Hematopoietic multipotent progenitor cell treated with erythropoietin and hydrocortisone succinate and interleukin-3 and kit ligand, for 8 days (in vitro differentiated cells): Measurements from ENCODE around the gene NRCAM.
A peak's percentile ranks its signal among the peaks of the same experiment; 100 is the strongest.

Source experiments
- DNase-seq: peaks from one replicate; pipeline ENCODE4 v3.0.0-alpha.2; 2015

NRCAM gene

DNA sequence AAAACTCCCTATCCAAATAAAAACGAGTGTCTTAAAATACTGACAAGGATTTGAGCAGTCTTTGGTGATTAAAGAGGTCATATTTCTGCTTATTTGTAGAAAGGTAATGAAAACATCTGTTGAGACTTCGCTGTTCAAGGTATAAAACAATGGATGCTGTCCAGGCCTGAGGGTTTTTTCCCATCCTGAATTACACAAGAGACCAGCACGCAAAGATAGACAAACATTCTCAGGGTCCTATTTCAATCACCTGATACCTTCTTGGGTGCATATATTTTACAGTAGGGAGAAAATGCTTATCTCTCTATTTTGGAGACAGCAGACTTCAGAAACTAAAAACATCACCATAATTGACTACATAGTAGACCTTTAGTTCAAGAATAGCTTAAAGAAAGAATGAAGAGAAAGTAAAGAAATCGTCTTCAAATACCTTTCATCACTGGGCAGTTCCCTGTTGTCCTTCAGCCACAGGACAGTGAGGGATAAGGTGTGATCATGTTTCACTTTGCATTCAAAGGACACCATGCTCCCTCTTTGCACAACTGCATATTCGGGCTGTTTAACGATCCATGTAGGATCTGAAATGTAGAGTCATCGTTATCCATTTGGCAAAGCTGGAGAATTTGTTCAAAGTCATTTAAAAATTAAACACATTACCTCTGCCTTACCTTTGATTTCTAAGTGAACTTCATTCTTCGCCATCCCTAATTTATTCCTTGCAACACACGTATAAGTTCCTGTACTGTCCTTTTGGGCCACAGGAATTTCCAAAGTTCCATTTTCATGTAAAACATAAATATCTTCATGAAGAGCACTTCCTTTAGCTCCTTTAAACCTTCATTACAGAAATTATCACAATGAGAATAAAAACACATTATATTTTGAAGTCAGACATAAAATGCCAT, 262.4 kb downstream of the NRCAM start:
- DNase-seq, result no peak

DNA sequence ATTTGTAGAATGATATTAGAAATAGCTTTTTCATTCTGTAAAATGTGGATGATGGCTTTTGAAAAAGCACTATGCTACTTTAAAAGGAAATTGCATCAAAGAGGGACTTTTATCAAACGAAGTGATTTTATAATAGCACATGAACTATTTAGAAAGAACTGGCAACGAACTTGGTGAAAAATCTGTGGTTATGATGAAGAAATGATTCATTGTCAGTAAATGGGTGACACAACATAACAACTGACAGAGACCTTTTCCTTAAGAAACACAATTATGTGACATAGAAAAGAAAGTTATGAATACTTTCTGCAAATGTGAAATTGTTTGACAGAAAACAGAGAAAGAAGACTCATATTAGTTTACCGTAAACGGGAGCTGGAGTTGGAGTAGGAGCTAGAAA, 265.3 kb downstream of the NRCAM start:
- no peak for DNase-seq

DNA sequence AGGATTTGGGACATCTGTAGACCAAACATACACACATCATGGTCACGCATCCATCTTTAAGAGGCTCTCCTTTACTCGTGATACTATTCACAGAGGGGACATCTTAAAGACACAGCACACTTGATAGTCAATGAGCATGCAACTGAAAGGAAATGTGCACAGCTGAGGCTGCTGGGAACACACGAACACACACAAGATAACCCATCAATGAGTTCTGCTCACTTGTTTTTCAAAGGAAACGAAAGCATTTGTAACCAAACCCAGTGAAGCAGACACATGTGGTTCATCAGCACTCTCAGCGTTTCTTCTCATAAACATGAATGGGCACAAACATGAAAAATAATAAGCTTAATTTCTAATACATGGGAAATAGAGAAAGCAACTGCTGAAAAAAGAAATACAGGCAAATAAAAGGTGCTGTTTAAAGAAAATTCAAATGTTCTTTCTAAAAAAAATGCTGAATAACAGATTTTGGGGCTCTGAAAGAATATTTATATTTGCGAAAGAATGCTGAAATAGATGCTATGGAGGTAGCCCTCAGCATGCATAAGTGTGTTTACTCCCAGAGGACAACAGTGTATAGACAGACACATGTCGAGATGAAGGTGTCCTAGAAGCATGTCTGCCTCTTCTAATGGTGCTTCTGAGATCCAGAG, 266.4 kb downstream of the NRCAM start:
- no peak for DNase-seq

DNA sequence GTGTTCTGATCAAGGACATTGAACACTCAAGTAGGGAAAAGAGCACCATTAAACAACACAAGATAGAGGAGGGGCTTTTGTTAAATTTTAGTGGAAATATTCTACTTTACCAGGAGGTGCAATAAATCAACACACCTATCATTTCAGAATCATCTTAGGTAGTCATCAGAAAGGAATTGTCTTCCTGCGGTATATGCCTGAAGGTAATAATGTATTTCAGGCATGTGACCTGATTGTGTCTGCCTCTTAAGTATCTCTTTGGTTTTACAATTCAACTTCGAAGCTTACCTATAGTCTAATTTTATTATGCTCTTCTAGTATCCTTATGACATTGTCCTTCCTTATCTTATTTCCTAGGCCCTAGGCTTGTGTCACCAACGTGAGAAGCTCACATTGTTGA, 267.5 kb downstream of the NRCAM start:
- no peak for DNase-seq

DNA sequence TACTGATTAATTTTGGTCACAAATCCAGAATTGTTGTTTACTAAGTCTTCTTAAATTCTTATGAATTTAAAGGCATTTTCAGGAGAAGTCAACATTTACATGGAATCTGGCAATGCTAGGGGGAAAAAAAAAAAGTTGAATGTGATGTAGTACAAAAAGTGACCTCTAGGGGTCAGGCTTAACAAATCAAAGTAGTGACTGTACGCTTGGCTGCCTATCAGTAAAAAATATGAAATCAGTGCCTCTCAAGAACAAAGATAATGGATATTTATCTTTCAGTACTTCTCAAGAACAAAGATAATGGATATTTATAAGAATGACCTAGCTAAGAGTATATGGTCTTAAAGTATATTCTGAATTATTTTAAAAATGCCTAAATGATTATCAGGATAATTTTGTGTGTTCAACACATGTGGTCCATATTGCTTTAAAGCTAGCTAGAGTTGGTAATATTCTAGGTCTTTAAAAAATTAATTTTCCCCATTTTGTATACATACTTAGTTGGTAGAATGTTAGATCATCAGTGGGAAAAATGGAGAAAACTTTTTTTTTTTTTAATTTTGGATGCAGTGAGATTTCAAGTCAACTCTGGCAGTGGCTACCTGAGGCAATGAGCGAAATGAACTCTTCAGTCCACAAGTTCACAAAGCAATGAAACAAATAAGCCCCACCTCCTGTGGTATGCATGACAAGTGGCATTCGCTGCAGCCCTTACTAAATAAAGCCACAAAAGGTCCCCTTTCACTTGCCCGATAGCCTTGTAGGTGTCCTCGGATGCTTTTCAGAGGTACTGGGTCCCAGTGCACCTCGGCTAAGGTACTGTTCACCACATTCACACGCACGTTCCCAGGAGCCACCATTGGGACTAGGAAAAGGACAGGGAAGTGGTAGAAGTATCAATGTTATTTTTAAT, 274.9 kb downstream of the NRCAM start:
- DNase-seq, result peak; percentile 58

DNA sequence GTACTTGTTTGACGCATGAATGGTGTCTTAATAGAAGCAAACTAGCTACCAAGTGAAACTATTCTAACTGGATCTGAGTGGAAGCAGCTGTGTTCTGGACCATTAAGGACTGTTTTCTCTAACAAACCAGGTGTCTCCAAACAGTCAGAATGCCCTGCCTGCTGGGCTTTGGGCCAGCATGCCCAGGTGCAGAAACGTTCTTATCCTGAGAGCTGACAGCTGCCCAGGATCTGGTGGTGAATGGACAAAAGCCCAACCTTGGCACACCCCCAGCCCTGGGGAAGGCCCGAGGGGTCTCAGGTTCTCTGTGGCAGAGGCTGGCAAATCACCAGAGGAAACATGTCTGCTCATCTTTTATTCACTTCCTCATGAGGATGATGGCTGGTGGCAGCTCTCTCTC, 277.8 kb downstream of the NRCAM start:
- DNase-seq, result no peak

DNA sequence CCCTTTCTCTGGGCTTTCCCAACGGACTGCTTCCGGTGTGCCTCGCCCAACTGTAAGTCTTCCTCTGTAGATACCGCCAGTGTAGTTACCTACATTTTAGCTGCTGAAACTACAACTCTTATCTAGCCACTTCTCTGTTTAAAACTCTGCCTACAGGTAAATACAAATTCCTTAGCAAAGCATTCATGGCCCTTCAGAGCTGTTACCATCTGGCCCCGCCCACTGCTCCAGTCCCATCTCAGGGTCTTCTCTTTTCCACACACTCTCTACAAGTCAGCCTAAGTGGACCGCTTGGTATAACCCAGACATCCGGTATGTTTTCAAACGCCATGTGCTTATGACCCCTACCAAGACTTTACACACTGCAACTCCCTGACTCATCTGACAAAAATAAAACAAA, 285.1 kb downstream of the NRCAM start:
- DNase-seq, result no peak

DNA sequence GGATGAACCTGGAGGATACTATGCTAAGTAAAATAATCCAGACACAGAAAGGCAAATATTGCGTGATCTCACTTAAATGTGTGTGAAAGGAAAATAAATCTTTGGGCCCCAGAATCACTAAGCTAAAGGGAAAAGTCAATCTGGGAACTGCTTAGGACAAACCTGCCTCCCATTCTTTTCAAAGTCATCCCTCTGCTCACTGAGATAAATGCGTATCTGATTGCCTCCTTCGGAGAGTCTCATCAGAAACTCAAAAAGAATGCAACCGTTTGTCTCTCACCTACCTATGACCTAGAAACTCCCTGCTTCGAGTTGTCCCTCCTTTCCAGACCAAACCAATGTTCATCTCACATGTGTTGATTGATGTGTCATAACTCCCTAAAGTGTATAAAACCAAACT, 286.0 kb downstream of the NRCAM start:
- DNase-seq, result no peak

DNA sequence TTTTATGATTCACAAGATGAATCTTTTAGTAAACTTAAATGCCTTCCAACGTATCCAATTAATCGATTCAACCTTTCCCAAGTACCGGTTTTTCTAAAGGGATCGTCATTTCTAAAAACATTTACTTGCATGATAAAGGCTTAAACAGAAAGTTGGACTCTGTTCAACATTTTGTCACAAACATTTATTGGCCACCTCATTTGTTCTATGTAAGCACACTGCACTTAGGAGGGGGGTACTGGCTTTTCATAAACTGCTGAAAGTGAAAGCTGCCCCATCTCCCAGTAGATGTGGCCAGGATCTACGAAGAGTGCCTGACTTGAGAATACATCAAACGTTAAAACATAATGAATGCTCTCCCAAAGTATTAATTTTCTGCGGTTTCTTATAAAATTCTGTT, 288.8 kb downstream of the NRCAM start:
- no peak for DNase-seq

DNA sequence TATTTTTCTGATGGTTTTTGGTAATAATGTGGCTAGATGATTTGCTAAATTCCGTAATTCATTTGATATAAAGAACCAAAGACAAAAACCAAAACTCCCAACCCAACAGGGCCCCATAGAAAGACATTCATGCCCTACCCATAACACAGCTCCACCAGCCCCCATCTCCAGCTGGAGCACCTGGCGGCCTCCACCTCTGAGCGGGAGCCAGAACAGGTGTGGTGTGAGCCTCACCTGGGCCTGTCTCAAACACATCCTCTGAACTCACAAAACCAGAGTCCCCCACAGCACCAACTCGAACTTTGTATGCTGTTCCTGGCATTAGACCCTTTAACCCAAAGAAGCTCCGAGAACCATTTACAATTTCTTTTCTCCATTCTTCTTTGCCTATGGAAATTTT, 289.5 kb downstream of the NRCAM start:
- no peak for DNase-seq

DNA sequence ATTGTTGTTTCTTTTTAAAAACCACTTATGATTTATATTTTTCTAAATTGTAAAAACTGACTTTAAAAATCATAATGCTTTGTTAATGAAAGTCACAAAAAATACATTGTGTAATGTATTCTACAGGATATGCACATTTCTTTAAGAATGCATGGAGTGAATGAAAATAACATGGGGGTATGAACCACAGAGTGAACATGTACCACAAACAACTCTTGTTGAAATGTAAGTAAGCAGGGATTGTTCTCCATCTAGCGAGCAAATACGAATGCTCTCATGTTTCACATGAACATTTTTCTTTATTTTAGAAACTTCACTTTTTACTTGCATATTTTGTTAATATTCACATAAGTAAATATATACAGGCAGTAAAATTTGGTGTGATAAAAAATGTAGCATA, 290.5 kb downstream of the NRCAM start:
- no peak for DNase-seq

DNA sequence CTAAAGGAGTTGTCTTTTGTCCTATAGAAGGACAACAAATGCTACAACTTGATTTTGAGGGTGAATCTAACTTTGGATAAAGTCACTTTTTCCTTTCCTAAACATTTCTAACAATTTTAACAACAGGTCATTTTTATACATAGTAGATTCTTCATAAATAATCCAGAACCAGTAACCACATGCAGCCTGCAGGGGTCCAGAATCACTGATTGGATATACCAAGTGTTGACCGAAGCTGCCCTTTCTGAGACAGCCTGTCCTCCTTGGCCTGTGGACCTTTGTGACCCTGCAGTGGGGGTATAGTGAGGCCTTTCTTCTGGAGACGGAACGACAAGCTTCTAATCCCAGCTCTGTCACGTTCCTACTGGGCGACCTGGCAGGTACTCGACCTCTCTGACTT, 291.3 kb downstream of the NRCAM start:
- no peak for DNase-seq

DNA sequence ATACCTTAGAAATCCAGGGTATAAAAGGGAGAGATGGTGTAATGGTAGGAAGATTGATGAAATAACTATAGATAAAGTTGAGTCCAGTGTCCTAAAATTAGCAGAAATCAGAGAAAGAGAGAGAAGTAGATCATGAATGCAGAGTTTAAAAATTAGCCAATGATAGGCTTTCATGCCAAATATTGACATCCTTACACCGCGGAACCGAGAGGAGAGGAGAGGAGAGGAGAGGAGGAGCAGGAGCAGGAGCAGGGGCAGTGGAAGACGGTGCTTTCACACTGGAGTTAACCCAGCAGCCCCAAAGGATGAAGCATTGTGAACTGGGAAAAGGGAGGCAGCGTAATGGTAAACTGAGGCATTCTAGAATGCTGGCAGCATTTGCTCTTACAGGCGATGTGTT, 291.9 kb downstream of the NRCAM start:
- no peak for DNase-seq

DNA sequence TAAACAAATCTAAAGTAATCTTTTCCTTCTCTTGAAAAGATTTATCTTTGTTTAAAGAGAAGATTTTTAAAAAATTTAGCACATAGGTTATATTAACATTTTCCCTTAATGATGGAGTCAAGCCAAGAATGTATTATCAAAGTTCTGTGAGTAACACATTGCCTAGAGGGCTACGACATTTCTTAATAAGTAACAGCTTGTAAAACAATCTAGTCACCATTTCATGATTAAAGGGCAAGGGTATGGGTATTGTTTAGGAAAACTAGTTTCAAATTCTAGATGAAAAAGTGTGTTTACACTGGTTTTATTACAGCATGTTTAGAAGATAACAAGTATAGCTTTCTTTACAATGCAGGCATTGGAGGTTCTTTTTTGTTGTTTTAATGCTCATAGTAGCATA, 297.5 kb downstream of the NRCAM start:
- no peak for DNase-seq

DNA sequence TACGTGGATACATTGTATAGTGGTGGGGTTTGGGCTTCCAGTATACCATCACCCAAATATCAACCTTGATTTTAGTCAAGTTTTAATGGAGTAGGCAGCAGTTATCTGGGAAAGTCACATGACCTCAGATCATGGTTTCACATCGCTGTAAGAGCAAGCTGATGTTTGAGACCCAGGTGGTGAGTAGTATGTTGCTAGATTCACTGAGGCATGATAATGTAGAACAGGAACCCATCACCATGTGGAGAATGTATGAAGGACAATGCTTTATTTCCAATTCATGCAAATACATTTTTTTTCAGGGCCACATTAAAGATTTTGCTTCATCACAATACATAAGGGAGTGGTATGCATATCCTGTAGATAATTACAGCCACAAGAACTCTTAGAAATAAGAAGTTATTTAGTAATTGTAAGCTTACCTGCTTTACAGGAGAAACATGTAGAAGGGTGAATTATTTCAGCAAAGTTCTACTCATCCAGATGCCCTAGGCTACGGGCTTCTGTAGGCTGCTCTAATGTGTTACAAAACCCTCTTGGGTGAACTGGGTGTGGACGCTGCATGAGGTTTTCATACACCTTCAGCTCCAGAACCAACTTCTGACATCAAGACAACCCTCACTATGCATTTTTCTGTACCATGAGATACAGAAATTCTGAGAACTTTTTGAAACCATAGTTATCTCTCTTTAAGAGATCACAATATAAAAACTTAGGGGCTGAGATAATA, 298.5 kb downstream of the NRCAM start:
- DNase-seq, result no peak

DNA sequence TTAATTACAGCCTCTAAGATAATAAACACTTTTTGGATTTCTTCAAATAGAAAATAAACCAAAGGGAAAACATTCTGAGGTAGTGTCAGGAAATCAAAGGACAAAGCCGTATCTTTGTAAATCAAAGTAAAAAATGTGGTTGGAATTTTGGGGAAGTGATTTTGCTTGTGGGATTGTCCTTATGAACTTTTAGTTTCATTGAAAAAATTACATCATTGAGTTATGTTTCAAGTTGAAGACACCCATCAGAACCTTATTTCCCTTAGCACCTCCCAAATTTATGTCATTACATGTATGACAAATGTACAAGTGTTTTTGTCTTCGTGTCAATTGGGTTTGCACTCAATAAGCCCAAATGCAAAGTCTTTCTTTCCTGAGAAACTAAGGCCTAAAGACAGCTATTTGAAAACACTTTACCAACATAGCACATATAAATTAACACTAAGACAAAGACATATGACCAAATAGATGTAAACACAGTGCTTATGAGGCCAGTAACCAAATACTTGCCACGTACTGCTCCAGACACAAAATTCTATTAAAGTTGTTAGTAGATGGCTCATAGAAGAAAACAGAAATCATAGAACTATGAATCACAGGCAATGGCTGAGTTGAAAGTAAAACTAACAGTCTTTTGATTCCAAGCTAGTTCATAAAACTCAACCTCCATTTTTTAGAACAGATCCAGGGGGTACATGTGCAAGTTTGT, 299.2 kb downstream of the NRCAM start:
- DNase-seq, result no peak

DNA sequence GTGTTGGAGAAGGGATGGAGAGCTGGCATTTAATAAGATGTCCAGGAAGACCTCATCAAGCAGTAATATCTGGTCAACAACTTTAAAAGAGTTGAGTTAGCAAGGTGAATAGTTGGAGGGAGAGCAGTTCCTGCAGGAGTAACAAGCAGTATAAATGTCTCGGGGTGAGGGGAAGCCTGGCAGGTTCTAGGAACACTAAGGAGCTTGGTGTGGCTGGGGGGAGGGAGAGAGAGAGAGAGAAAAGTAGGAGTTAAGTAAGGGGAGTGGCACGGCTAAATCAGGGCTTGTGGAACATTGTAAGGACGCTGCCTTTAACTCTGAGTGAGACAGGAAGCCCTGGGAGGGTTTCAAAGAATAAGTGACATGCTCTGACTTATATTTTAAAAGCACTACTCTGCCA, 304.0 kb downstream of the NRCAM start:
- no peak for DNase-seq

DNA sequence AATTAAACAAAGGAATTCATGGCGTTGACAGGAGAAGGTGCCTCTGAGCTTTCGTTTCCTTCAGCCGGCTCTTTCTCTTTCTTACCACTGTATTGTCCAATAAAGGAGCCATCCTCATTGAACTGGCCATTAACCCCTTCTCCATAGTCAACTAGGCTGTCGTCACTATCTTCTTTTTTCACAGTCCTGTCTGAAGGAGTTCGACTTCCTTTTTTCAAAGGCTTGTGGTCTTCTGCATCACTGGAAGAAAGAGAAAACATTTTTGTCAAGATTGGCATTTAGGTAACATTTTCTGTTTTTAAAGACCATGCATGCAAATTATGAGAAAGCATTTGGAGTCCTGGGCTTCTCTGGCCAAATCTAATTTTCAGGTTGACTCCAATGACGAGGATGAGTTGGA, 306.3 kb downstream of the NRCAM start:
- no peak for DNase-seq

DNA sequence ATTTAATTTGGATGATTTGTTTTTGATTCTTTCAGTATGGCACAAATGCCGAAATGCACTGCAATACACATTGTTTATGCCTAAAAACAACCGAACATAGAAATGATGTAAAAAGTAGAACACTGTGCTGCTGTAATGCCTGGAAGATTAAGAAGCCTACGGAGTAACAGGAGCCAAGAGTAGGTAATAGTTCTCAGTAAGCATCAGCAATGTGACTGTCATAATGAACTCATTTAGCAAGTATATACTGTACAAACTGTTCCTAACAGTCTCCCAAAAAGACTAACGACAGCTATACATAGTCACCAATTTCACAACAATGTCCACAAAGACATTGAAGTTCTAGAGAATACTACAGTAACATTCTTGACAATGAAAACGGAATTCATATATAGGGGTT, 307.1 kb downstream of the NRCAM start:
- DNase-seq, result no peak

DNA sequence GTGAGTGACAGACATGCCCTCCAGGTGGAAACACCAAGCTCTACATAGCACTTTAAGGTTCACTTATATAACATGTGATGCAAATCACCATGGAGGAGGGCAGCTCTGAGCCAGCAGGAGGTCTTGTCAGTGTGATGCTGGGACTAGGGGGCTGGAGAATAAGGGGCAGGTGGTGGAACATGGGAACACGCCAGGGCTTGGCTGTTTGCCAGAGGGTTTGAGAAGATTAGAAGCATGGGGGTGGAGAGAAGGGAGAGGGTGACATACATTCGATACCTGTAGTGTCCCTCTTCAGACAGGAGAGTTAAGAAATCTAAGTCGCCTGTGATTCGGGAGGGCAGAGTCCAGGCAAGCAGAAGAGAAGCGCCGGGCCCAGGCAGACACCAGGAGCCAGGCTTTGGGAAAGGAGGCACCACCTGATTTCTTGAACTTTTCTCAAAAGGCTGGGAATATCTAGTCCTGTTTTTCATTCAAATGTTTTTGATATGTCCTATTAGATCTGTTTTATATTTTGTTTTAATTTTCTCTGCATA, 309.1 kb downstream of the NRCAM start:
- DNase-seq, result no peak

DNA sequence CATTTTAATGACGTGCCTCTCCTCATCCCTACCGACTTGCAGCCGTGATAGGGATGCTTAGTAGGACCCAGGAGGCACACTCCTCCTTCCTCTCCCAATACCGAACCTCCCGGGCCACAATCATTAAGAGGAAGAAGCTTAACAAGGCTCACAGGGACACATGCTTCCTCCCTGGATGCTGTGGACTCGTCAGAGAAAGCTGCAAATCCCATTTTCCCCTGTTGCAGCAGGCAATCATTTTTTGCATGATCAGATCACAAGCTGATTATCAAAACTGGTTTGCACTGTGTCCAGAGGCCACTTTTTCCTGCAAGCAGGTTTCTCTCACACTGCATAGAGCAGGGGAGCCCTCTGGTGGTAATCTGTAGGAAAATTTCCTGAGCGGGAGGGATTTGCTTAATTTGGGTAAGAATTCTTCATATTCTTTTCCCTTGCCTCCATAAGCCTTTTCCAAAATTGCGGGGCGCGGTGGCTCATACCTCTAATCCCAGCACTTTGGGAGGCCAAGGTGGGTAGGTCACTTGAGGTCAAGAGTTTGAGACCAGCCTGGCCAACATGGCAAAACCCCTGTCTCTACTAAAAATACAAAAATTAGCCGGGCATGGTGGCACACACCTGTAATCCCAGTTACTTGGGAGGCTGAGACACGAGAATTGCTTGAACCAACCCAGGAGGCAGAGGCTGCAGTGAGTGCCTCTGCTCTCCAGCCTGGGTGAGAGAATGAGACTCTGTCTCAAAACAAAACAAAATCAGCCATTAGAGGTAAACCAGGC, 310.0 kb downstream of the NRCAM start:
- DNase-seq, result peak; percentile 76
